HG03469 (cell line): ENCODE results near the gene GLP2R.

ENCODE experiments used
- ATAC-seq: cut with Tn5 transposase; IDR thresholded peaks from one replicate; pipeline ENCODE4 v1.9.1; 2021; ENCODE audit warnings: mild to moderate bottlenecking, moderate library complexity, moderate number of reproducible peaks; ENCODE audit not compliant: unreplicated experiment

Gene GLP2R

DNA sequence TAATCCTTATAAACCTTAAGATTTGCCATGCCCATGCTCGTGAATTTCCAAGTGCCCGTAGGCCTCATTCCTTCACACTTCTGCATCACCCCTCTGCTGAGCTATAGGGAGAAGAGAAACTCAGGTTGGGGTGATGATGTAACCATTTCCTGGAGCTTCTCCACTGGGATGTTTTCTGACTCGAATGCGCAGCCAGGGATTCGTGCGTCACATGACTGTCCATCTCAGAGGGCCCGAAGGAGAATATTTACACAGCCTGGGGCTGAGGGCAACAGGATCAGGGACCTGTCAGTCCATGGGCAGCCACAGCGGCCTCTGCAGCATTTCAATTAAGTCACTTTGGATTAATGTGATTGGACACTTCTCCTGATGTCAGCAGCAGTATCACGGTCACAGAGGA is 12.6 kb upstream of the GLP2R start:
- ATAC-seq, result no peak

DNA sequence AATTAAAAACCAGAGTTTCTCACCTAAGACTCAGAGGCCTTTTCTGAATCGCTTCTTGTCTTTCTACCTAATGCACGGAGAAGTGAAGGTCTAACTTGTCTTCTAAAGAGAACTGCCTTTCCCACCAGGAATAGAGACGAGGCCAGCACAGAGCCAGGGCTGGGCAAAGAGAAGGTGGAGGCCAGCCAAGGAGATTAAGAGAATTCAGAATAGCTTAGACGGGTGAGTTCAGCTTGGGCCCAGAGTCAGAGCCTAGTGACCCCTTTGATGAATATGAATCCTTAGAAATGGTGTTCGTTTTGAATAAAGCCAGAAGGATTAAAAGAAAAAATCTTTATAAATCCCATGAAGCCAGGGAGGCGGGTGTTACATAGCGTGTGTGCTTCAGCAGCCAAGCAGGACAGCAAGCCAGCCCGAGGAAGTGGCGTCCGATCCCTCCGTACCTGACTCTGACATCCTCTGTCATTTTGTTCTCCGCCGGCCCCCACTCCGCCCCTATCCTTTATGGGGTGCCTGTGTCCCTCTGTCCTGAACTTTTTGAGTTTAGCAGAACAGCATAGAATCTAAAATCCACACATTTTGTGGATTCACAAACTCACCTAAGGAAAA is 11.3 kb upstream of the GLP2R start:
- ATAC-seq, result no peak

DNA sequence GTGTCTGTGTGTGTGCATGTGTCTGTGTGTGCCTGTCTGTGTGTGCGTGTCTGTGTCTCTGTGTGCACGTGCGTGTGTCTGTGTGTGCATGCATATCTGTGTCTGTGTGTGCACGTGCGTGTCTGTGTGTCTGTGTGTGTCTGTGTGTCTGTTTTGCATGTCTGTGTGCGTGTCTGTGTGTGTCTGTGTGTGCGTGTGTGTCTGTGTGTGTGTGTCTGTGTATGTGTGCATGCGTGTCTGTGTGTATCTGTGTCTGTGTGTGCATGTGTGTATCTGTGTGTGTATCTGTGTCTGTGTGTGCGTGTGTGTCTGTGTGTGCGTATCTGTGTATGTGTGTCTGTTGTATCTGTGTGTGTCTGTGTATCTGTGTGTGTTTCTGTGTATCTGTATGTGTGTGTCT is 9.3 kb upstream of the GLP2R start:
- no peak for ATAC-seq

DNA sequence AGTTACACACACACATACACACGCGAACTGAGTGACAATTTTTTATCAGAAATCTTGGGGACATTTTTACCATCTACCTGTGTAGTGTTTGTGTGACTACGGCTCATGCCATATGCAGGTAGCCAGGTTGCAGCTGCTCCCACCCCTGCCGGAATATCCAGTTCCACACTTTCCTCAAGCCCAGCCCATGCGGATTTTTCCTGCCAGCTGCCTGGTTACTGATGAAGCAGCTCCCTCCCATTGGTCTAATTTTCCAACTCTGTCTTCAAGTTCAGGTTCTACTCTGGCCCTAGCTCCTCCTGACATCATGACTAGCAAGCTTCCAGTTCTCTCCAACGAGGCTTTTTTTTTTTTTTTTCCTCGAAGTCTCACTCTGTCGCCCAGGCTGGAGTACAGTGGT is 8.6 kb upstream of the GLP2R start:
- no peak for ATAC-seq

DNA sequence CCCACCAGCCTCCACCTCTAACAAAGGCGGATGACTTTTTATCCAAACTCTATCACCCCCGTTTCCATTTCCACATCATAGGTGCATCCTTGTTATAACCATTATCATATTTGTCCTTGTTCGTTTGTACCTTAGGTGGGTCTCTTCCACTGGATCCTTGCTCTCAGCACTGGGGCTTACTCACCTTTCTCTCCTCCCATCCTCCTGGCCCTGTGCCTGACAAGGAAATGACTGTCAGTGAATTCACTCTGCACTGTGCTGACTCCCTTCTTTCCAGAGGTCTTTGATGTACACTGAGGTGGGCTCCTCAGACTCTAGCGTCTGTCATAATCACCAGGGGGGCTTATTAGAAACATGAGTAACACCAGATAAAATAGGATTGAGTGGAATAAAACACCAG is 7.0 kb upstream of the GLP2R start:
- ATAC-seq, result no peak

DNA sequence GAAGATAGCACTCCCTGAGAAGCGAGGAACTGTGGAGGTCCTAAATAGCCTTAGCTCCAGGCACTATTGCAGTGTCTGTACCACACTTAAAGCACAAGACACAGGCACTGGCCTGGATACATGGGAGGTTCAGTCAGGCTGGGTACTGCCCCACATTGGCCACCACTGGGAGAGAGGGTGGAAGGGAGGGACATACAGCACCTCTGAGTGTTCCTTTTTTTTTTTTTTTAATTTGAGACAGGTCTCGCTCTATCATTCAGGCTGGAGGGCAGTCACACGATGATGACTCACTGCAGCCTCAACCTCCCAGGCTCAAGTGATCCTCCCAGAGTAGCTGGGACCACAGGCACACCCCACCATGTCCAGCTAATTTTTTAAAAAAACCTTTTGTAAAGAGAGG is 5.3 kb upstream of the GLP2R start:
- no peak for ATAC-seq

DNA sequence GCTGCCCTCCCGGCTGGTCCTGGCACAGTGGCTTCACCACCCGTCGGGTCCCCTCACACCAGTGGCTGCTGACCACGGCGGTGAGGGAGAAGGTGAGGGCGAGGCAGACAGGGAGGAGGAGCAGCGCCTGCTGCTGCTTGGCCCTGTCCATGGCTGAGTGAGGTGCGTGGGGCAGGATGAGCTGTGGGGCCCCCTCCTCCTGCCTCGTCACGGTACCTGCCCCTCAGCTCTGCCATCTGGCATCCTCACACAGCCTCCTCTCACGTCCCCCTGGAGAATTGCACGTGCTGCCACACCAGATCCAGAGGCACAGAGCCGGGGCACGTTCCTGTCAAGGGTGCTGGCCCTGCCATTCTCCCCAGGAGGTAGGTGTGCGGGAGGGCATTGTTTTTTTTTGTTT is 3.8 kb upstream of the GLP2R start, which contains the start of gene GSG1L2:
TSS of gene GSG1L2 (minus strand) at position 159 of the 400 bp plus-strand sequence. CDS start at position 151, 8 bp downstream.
- ATAC-seq, result no peak

DNA sequence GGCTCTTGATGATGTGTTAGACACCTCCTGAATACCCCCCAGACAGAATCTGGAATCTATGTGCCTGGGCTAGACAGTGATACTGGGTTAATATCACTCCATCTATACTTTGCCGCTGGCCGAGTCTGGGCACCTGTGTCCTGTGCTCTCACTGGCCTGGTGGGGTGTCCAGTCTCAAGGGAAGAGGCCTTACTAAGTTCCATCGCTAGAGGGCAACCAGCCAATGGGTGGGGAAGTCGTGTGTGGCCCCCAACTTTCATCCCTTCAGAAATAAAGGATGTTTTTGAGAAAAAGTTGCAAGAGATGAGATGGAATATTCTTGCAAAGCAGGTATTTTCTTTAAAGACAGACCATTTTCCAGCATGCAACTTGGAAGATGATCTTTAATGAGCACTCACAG is 1.6 kb upstream of the GLP2R start:
- ATAC-seq, result no peak

DNA sequence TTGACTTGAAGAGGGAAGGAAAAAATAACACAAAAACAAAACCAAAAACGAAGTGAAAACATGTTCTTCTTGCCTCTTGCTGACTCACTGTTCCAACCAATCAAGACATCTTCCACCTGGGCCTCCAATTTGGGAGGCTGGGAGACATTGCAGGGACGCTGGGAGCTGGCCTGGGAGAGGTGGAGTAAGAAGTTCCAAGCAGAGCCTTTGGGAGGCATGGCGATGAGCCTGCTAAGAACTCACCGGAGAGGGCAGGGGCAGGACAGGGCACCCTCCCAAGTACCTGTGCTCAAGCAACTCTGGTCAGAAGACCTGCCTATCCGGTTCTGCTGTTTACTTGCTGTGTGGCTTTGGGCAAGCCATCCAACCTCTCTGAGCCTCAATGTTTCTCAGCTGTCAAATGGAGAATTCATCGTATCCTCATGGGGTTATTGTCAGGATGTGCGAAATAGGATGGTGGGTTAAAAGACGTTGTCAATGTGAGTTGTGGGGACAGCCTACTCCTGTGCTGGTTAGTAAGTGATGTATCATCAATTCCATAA is 856 bp upstream of the GLP2R start:
- ATAC-seq, result no peak

DNA sequence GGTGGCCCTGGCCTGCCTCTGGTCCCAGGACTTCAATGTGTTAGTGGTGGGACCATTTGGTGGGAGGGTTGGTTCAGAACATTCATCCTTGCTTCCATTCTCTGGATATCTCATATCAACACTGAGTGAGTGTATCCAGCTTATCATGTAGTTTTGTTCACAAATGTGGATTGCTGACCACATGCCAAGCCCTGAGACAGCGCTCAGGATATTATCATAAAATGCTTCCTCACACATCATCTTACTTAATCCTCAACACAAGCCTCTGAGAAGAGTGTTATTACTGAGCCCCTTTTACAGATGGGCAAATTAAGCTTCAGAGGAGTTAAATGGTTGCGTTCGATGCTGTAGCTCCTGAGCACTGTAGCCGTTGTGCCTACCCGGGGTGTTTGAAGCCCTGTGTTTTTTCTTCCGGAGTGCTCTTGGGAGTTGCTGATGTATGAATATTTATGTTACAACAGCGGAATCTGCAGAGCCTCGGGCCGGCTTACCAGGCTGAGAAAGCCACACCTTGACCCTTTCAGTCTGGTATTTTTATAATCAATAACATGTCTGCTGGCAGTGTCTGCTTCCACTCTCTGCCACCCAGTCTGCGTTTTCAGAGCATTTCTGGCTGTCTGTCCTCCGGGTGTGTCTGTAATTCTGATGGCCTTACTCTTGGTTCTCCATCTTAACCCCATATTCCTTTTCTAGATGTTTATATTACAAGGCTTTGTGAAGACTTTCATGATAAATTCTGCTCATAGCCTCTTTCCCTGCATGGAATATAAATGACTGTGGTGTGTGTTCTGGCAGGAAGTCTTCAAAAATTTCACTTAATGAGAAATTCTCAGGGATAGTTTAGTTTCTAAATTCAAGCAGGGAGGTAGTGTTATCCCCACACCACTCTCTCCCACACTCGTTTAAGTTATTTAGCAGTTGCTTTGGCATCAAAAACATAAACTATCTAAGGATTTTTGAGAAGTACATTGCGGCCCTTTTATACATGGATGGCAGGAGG is 2.9 kb downstream of the GLP2R start:
- ATAC-seq, result no peak

DNA sequence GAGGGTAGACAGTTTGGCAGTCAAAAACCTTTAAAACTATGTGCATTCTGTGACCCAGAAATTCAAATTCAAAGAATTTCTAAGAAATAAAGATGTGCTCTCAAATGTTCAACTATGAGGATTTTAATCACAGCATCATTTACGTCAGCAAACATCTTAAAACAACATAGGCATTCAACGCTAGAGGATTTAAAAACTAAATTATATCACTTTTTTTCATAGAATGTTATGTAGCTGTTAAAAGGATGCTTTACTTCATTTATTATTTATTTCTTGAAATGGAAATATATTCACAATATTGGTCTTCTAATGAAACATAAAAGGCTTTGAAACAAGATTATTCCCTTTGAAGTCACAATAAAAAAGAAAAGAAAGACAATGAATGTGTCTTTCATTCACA is 3.6 kb downstream of the GLP2R start:
- no peak for ATAC-seq

DNA sequence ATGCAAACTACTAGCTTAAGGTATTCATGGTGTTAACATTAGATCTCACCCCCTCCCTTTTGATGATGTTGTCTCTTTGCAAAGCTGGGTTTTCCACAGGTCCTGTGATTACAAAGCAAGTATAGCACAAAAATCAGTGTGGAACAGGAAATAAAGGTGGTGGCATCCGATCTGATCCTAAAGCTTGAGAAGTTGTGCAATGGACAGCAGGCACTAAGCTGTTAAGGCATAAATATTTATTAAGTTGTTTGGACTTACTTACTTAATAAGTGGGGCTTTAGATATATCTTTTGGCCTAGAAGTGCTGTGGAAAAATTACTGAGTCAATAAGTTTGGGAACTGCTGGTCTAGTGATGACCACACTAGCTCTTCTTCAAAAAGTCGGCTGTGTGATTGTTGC is 5.0 kb downstream of the GLP2R start:
- no peak for ATAC-seq

DNA sequence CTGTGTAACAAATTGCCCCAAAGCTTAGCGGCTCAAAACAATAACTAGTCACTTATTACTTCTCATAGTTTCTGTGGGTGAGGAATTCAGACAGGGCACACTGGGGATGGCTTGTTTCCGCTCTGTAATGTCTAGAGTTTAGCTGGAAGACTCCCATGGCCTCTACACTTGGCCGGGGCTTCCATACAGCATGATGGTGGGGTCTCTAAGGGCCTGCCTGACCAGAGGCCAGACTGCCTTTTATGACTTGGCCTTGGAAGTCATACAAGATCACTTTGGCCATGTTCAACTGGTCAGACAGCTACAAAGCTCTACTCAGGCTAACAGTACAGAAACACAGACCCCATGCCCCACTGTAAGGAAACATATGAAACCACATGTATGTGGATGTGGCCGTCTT is 8.2 kb downstream of the GLP2R start:
- no peak for ATAC-seq

DNA sequence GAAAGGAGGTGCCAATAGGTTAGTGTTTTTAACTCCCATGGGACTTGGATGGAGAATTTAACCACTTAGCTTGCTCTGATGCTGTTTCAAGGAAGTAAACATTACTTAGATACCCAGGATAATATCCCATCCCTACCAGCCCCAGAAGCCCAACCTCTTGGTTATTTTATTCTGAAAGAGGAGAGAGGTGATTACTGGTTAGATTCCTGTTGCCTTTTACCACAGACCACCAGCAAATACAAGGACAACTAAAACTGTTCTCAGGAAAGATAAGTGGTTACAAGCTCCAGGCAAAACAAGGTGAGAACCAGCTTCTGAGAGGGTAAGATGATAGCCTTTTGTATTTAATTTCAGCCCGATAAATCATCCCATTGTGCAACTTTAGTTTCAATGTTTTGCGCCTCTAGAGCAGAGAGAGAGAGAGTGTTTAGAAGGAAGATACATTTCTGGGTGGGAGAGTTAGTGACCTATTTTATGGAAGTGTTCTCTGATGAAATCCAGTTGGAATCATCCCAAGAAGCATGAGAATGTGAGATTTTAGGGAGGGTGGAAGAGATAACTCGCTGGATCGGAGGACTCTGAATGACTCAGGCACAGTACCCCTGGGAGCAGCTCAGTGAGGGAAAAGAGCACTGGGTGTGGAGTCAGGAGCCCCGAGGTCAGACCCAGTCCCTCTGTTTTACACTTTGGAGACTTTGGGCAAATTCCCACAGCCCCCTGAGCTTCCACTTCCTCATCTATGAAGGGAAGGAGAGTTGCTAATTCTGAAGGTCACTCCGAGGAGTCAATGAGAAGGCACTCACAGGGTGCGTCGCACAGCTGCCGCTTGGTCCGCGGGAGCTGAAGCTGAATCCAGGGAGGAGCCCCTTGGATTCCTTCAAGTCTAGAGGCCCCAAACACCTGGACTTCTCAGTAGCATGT is 12.1 kb downstream of the GLP2R start:
- no peak for ATAC-seq

DNA sequence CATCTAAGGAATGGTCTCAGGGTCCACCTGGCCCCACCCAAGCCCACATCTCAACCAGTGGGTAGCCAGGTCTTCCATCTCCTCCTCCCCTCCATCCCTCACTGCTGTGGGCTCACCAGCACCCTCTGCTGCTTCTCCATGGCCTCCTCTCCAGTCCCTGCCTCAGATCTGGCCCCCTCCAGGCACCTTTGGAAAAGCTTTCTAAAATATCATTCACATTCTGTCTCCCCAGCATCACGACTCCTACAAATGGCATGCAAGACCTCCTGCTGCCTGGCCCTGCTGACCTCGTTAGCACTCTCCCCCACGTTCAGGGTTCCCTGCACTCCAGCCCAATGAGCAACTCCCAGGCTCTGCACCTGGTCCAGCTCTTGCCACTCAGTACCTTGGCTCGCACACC is 13.7 kb downstream of the GLP2R start:
- no peak for ATAC-seq

DNA sequence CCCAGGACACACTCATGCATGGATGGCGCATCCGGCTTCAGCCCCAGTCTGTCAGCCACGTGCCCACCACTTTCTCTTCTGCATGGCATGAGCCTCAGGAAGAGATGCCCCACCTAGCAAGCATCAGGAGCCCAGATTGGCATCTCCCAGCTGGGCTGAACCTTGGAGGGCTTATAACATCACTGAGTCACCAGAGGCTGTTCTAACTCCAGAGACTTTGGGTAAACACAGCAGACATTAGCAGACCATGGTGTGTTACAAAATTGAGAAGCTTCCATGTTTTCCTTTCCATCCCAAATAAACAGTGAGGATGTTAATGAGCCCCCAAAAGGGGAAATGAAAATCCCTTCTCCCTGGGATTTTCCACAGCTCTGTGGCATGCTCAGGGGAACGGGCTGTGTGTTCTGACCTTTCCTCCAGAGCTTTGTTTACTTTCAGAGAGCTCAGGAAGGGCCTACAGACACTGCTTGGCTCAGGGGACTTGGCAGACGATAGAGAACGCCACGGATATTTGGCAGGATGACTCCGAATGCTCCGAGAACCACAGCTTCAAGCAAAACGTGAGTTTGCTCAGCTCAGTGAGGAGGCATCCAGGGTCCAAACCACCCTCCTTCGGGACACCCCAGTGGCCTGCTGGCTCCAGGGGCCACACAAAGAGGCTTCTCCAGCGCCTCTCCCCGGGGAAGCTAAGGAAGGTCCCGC is 16.5 kb downstream of the GLP2R start:
- no peak for ATAC-seq

DNA sequence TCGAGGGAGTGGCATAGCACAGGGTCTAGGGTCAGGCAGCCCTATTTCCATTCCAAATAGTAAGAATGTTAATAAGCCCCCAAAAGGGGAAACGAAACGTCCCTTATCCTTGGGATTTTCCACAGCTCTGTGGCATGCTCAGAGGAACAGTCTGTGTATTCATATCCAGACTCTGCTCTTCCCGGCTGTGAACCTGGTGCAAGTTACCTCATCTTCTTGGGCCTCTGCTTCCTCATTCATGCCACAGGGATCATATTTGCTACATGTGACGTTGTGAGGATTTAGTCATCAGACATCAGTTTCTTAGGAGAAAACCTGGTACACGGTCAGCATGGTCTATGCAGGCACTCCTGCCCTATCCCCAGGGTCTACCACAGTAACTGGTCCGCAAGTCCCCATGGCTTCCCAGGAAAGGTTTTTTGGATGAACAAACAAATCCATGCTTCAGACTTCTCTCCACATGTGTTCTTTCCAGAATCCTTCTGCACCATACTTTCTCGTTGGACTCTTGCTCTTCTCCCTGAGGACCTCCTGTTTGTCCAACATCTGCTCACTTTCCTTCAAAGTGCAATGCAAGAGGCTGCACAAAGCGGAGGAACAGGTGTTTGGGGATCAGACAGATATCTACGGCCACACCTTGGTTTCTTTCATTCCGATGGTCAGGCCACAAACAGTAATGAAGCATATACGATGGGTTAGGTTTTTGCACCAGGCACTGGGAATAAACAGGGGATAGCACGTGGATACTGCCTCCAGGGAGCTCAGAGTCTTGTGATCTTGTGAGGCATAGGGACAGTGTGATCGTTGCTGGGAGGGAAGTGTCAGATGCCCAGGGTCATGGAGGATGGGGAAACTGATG is 17.7 kb downstream of the GLP2R start:
- ATAC-seq, result no peak

DNA sequence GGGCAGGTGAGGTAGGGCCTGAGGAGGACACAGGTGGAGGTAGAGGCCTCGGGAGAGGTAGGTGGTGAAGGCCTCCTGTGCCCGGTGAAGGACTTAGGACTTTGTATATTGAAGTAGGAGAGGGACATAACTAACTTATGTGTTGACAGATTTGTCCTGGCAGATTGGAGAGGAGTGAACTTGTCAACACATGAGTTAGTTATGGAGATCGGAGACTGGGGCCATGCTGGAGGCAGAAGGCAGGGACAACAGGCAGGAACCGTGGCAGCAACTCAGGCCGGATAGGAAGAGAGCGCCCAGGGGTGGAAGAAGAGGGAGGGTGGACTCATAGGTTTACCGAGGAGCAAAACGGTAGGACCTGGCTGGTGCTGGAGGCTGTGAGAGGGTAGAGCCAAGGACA is 18.4 kb downstream of the GLP2R start:
- no peak for ATAC-seq

DNA sequence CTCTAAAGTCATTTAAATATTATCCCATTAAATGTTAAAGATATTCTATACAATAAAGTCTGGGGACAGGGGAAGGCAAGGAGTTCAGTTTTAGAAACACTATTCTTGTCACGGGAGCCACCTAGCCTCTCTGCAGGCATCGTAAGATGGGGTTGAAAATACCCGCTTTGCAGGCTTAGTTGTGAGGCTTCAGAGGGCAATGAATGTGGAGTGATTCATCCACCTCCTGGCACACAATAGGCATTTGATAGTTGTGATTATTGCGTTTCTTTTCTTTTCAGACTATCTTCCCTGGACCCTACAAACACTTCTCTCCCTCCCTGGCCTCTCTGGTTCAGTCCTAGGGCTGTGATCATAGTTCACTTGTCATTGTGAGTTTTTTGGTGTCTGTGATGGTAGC is 19.6 kb downstream of the GLP2R start:
- no peak for ATAC-seq
